Measurements from ENCODE around the gene PPIP5K2.

DNA sequence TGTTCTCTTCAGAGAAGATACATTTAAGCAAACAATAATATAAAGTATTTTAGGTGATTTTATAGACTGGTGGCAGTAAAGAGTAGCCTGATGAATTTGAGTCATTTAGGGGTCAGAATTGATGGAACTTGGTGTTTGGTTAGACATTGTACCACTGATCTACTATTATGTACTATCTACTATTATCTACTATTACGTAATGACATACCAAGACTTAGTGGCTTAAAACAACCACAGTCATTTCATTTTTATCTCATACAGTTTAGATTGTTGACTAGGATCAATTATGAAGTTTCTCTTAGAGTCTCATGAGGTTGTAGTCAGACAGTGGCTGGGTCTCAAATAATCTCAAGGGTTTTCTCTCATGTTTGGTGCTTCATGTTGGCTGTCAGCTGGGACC lies 54.0 kb downstream of the PPIP5K2 start:
- TF ChIP-seq, protein P1, sequence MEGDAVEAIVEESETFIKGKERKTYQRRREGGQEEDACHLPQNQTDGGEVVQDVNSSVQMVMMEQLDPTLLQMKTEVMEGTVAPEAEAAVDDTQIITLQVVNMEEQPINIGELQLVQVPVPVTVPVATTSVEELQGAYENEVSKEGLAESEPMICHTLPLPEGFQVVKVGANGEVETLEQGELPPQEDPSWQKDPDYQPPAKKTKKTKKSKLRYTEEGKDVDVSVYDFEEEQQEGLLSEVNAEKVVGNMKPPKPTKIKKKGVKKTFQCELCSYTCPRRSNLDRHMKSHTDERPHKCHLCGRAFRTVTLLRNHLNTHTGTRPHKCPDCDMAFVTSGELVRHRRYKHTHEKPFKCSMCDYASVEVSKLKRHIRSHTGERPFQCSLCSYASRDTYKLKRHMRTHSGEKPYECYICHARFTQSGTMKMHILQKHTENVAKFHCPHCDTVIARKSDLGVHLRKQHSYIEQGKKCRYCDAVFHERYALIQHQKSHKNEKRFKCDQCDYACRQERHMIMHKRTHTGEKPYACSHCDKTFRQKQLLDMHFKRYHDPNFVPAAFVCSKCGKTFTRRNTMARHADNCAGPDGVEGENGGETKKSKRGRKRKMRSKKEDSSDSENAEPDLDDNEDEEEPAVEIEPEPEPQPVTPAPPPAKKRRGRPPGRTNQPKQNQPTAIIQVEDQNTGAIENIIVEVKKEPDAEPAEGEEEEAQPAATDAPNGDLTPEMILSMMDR (conservative IDR thresholded peaks at IDR 0.05; ENCODE audit: low read depth, low read length): no peak
- TF ChIP-seq EZH2 (IDR thresholded peaks at IDR 0.05; ENCODE audit: borderline replicate concordance, low read depth, low read length, poor library complexity, severe bottlenecking): no peak

Data from A673 (cell line).